GM19043 (cell line): Measurements from ENCODE around the gene RASSF4.

Experiments
- ATAC-seq: cut with Tn5 transposase; IDR thresholded peaks from one replicate; pipeline ENCODE4 v1.9.1; 2021; ENCODE audit warnings: low read depth; ENCODE audit not compliant: unreplicated experiment

The RASSF4 gene

GRCh38 chr10:44959247-44960087 lies at the start of gene RASSF4:
Gene RASSF4 (plus strand): TSS chr10:44959802. CDS start chr10:44970203, 10,401 bp downstream.
- ATAC-seq, result peak; percentile 97

- no peak for ATAC-seq
Measured at GRCh38 chr10:44909910-44910309, 49.7 kb upstream of the RASSF4 start.

GRCh38 chr10:44910602-44911001 lies 49.0 kb upstream of the RASSF4 start:
- ATAC-seq, result no peak

- ATAC-seq, result no peak
Measured at GRCh38 chr10:44911081-44911540, 48.5 kb upstream of the RASSF4 start, which contains the start of gene TMEM72. Gene TMEM72 (plus strand): TSS chr10:44911337. CDS start chr10:44911513, 176 bp downstream.

- ATAC-seq, result no peak
Measured at GRCh38 chr10:44911951-44912350, 47.7 kb upstream of the RASSF4 start.

GRCh38 chr10:44913350-44914081 lies 46.1 kb upstream of the RASSF4 start:
- ATAC-seq, result peak; percentile 46

- ATAC-seq, result no peak
Measured at GRCh38 chr10:44914891-44915290, 44.7 kb upstream of the RASSF4 start.

GRCh38 chr10:44916429-44916828 lies 43.2 kb upstream of the RASSF4 start:
- ATAC-seq, result no peak

GRCh38 chr10:44917848-44918247 lies 41.8 kb upstream of the RASSF4 start:
- no peak for ATAC-seq

GRCh38 chr10:44920252-44920651 lies 39.4 kb upstream of the RASSF4 start:
- ATAC-seq, result no peak

GRCh38 chr10:44921061-44921460 lies 38.5 kb upstream of the RASSF4 start:
- no peak for ATAC-seq

GRCh38 chr10:44921506-44921905 lies 38.1 kb upstream of the RASSF4 start:
- ATAC-seq, result no peak

GRCh38 chr10:44922021-44922420 lies 37.6 kb upstream of the RASSF4 start:
- no peak for ATAC-seq

GRCh38 chr10:44922796-44923545 lies 36.6 kb upstream of the RASSF4 start:
- no peak for ATAC-seq

GRCh38 chr10:44923611-44924010 lies 36.0 kb upstream of the RASSF4 start:
- ATAC-seq, result no peak

- no peak for ATAC-seq
Measured at GRCh38 chr10:44924261-44925040, 35.2 kb upstream of the RASSF4 start.

- ATAC-seq, result no peak
Measured at GRCh38 chr10:44925224-44925623, 34.4 kb upstream of the RASSF4 start.

GRCh38 chr10:44925811-44926750 lies 33.5 kb upstream of the RASSF4 start:
- ATAC-seq, result no peak

- ATAC-seq, result no peak
Measured at GRCh38 chr10:44926751-44927351, 32.8 kb upstream of the RASSF4 start.
